WTC11 (cell line): ENCODE measurements around the gene FGF5.

Experiments used
- FOXK1 ChIP-seq: sonication (generic); formaldehyde crosslinking; IDR thresholded peaks from 2 replicates; pipeline ENCODE4 v1.8.0; 2022; ENCODE audit warnings: mild to moderate bottlenecking, moderate library complexity, missing genetic modification reagents
- NR2C2 ChIP-seq: sonication (generic); formaldehyde crosslinking; IDR thresholded peaks from 2 replicates; pipeline ENCODE4 v1.8.0; 2022; ENCODE audit warnings: mild to moderate bottlenecking, missing genetic modification reagents
- TF ChIP-seq, protein P1 (sequence below): sonication (generic); formaldehyde crosslinking; IDR thresholded peaks from 2 replicates; pipeline ENCODE4 v1.8.0; 2022; ENCODE audit warnings: mild to moderate bottlenecking, missing genetic modification reagents
- TF ChIP-seq, protein P2 (sequence below): fragments of 200-600 bp; IDR thresholded peaks from 2 replicates; pipeline ENCODE4 v1.8.0; 2022; ENCODE audit warnings: antibody characterized with exemption
- TF ChIP-seq, protein P3 (sequence below): sonication (generic); formaldehyde crosslinking; IDR thresholded peaks from 2 replicates; pipeline ENCODE4 v1.8.1; 2023; ENCODE audit warnings: mild to moderate bottlenecking, missing genetic modification reagents, moderate library complexity

DNA sequence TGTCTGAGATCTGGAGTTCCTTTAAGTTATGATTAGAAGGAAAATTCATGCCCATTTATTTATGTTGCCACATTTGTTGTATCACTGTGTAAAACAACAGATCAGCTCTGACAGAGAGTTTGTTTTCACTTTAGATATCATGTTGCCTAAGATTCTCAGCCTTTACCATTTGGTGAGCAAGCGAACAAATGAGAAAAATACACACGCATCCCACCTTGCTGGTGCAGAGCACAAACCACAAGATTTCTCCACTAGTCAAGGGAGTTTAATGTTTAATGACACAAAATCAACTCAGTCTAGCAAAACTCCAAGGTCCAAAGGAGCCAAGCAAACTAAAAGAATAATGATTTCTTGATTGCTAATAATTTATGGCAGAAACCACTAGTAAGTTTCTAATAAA lies 27.7 kb downstream of the FGF5 start:
- TF ChIP-seq FOXK1 (CRISPR knock-in tag): no peak
- TF ChIP-seq, protein P1, sequence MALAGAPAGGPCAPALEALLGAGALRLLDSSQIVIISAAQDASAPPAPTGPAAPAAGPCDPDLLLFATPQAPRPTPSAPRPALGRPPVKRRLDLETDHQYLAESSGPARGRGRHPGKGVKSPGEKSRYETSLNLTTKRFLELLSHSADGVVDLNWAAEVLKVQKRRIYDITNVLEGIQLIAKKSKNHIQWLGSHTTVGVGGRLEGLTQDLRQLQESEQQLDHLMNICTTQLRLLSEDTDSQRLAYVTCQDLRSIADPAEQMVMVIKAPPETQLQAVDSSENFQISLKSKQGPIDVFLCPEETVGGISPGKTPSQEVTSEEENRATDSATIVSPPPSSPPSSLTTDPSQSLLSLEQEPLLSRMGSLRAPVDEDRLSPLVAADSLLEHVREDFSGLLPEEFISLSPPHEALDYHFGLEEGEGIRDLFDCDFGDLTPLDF (CRISPR knock-in tag): no peak
- TF ChIP-seq, protein P2, sequence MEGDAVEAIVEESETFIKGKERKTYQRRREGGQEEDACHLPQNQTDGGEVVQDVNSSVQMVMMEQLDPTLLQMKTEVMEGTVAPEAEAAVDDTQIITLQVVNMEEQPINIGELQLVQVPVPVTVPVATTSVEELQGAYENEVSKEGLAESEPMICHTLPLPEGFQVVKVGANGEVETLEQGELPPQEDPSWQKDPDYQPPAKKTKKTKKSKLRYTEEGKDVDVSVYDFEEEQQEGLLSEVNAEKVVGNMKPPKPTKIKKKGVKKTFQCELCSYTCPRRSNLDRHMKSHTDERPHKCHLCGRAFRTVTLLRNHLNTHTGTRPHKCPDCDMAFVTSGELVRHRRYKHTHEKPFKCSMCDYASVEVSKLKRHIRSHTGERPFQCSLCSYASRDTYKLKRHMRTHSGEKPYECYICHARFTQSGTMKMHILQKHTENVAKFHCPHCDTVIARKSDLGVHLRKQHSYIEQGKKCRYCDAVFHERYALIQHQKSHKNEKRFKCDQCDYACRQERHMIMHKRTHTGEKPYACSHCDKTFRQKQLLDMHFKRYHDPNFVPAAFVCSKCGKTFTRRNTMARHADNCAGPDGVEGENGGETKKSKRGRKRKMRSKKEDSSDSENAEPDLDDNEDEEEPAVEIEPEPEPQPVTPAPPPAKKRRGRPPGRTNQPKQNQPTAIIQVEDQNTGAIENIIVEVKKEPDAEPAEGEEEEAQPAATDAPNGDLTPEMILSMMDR: no peak
- TF ChIP-seq, protein P3, sequence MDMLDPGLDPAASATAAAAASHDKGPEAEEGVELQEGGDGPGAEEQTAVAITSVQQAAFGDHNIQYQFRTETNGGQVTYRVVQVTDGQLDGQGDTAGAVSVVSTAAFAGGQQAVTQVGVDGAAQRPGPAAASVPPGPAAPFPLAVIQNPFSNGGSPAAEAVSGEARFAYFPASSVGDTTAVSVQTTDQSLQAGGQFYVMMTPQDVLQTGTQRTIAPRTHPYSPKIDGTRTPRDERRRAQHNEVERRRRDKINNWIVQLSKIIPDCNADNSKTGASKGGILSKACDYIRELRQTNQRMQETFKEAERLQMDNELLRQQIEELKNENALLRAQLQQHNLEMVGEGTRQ (CRISPR knock-in tag): no peak
- no peak for TF ChIP-seq NR2C2 (CRISPR knock-in tag)
